ENCODE data around the gene SNCA. TPM values are rescaled to one million over a fixed set of nuclear protein-coding genes. Genes with fewer than 3 reads are reported as not detected.

Gene SNCA
- total RNA-seq, 1 donor from 2014 or later = 7.0 TPM

- DNase-seq = no peak
- intact Hi-C loops (cut with micrococcal nuclease) = no loop called here
- H3K36me3 ChIP-seq = no peaks in the 10 kb centered on the region
- peaks cover 53% of the 10 kb centered on the region for H3K27me3 ChIP-seq (ENCODE audit: low read depth)
- H3K27ac ChIP-seq (replicated peaks) = no peak overlapping the region
- H3K4me3 ChIP-seq = peak overlapping the region; percentile 76
- peaks cover 20% of the 10 kb centered on the region for H3K4me1 ChIP-seq
- H3K9me3 ChIP-seq (replicated peaks) = no peaks in the 10 kb centered on the region
- no peak for TF ChIP-seq CTCF (IDR thresholded peaks at IDR 0.05; ENCODE audit: borderline replicate concordance)
Observed at GRCh38 chr4:89835413-89835812, 1.5 kb downstream of the SNCA start.

GRCh38 chr4:89834486-89835209 lies 2.3 kb downstream of the SNCA start:
- no peak for DNase-seq
- no peak overlapping the region for H3K4me3 ChIP-seq
- TF ChIP-seq CTCF (IDR thresholded peaks at IDR 0.05; ENCODE audit: borderline replicate concordance) = no peak
- H3K9me3 ChIP-seq (replicated peaks) = no peaks in the 10 kb centered on the region
- H3K27ac ChIP-seq (replicated peaks) = no peak overlapping the region
- intact Hi-C loops (cut with micrococcal nuclease) = no loop called here
- H3K36me3 ChIP-seq = no peaks in the 10 kb centered on the region
- H3K27me3 ChIP-seq (ENCODE audit: low read depth) = peaks cover 45% of the 10 kb centered on the region
- H3K4me1 ChIP-seq = peaks cover 20% of the 10 kb centered on the region

GRCh38 chr4:89829470-89830138 lies 7.4 kb downstream of the SNCA start:
- intact Hi-C loops (cut with micrococcal nuclease) = no loop called here
- no peak overlapping the region for H3K27ac ChIP-seq (replicated peaks)
- no peaks in the 10 kb centered on the region for H3K36me3 ChIP-seq
- no peak for DNase-seq
- no peaks in the 10 kb centered on the region for H3K27me3 ChIP-seq (ENCODE audit: low read depth)
- no peak overlapping the region for H3K4me3 ChIP-seq
- no peaks in the 10 kb centered on the region for H3K4me1 ChIP-seq
- TF ChIP-seq CTCF (IDR thresholded peaks at IDR 0.05; ENCODE audit: borderline replicate concordance) = no peak
- no peaks in the 10 kb centered on the region for H3K9me3 ChIP-seq (replicated peaks)

GRCh38 chr4:89823416-89823815 lies 13.5 kb downstream of the SNCA start:
- H3K4me3 ChIP-seq = no peak overlapping the region
- H3K9me3 ChIP-seq (replicated peaks) = no peaks in the 10 kb centered on the region
- intact Hi-C loops (cut with micrococcal nuclease) = no loop called here
- H3K27ac ChIP-seq (replicated peaks) = no peak overlapping the region
- no peak for DNase-seq
- TF ChIP-seq CTCF (IDR thresholded peaks at IDR 0.05; ENCODE audit: borderline replicate concordance) = no peak
- H3K27me3 ChIP-seq (ENCODE audit: low read depth) = no peaks in the 10 kb centered on the region
- H3K4me1 ChIP-seq = peaks cover 11% of the 10 kb centered on the region
- H3K36me3 ChIP-seq = no peaks in the 10 kb centered on the region

GRCh38 chr4:89821612-89822011 lies 15.3 kb downstream of the SNCA start:
- no peak for DNase-seq
- Histone ChIP-seq H3K27me3 (ENCODE audit: low read depth) (no peaks in the 10 kb centered on the region), H3K36me3 (no peaks in the 10 kb centered on the region), H3K27ac (replicated peaks) (no peak overlapping the region), H3K4me1 (peaks cover 11% of the 10 kb centered on the region), H3K9me3 (replicated peaks) (no peaks in the 10 kb centered on the region), H3K4me3 (no peak overlapping the region)
- intact Hi-C loops (cut with micrococcal nuclease) = no loop called here
- TF ChIP-seq CTCF (IDR thresholded peaks at IDR 0.05; ENCODE audit: borderline replicate concordance) = no peak
